Endothelial cell of umbilical vein (primary cell): Measurements from ENCODE around the gene MLIP. TPM values are rescaled to one million over a fixed set of nuclear protein-coding genes. Genes with fewer than 3 reads are reported as not detected.

Experiments used
- Bru-seq: library from RNA; stranded (reverse); fragments of 400-500 nt; gene quantifications from one replicate; lab custom pipeline; 2021; lab: Mats Ljungman, UMichigan
- BruChase-seq, 2 experiments: library from RNA; stranded (reverse); fragments of 400-500 nt; gene quantifications; one replicate each; lab custom pipeline; 2021; lab: Mats Ljungman, UMichigan
- BruUV-seq: library from RNA; stranded (reverse); fragments of 400-500 nt; replicated peaks from 2 replicates; lab custom pipeline; 2021; lab: Mats Ljungman, UMichigan
- CTCF ChIA-PET: fragments of 300-600, 350-600 bp; sonication (Branson Sonifier 250); formaldehyde crosslinking; loops from one replicate; lab custom pipeline; 2021; ENCODE audit warnings: antibody characterized with exemption, inconsistent platforms; lab: Charles Lee
- POLR2A ChIA-PET: fragments of 300-600, 350-600 bp; sonication (Branson Sonifier 250); formaldehyde crosslinking; loops from one replicate; lab custom pipeline; 2021; ENCODE audit warnings: antibody characterized with exemption, inconsistent platforms; lab: Charles Lee
- DNase-seq: peaks from one replicate; pipeline ENCODE4 v3.0.0-alpha.2; 2011; ENCODE audit warnings: low read depth, low spot score
- FAIRE-seq: peaks from 2 replicates; lab custom pipeline; 2011; peaks lifted over from hg19 to GRCh38; lab: Jason Lieb, UNC
- H2AFZ ChIP-seq: 2 replicates; pipeline ENCODE4 v1.6.0; 2012; ENCODE audit warnings: low read depth, low read length, control low read depth, inconsistent platforms
- H3K27ac ChIP-seq: 2 replicates; pipeline ENCODE4 v1.5.1; 2011; ENCODE audit warnings: low read depth, mild to moderate bottlenecking, control low read depth, low read length, moderate library complexity; ENCODE audit not compliant: insufficient read depth
- H3K27me3 ChIP-seq, 2 experiments: 2 replicates each; pipeline versions ENCODE4 v1.6.0 to v1.6.1; 2011; ENCODE audit warnings: low read length in 2 of 2, mixed read lengths in 1 of 2; ENCODE audit not compliant: control insufficient read depth in 2 of 2, insufficient read depth in 2 of 2
- H3K36me3 ChIP-seq, 2 experiments: 2 replicates in 1 of 2; 3 replicates in 1 of 2; pipeline ENCODE4 v1.5.1; 2011; ENCODE audit warnings: low read length in 2 of 2, mild to moderate bottlenecking in 1 of 2, moderate library complexity in 1 of 2; ENCODE audit not compliant: control insufficient read depth in 2 of 2, insufficient read depth in 2 of 2; ENCODE audit errors: extremely low read depth in 1 of 2
- H3K4me1 ChIP-seq: 3 replicates; pipeline ENCODE4 v1.5.1; 2011; ENCODE audit warnings: mild to moderate bottlenecking, low read length; ENCODE audit not compliant: control insufficient read depth, insufficient read depth; ENCODE audit errors: extremely low read depth
- H3K4me2 ChIP-seq: 2 replicates; pipeline ENCODE4 v1.6.1; 2011; ENCODE audit warnings: low read length, control low read depth, mixed read lengths; ENCODE audit not compliant: insufficient read depth
- H3K4me3 ChIP-seq, 3 experiments: fragments of 200-600 bp in 1 of 3; sonication (generic), shearing (Covaris generic) in 1 of 3; replicated peaks in 1 of 3; 2 replicates each; pipeline ENCODE4 v1.5.1; 2011 to 2016; ENCODE audit warnings: control low read depth in 3 of 3, low read length in 3 of 3, mild to moderate bottlenecking in 2 of 3, inconsistent platforms in 1 of 3, low read depth in 1 of 3, moderate library complexity in 1 of 3; ENCODE audit not compliant: insufficient read depth in 1 of 3
- H3K79me2 ChIP-seq: 2 replicates; pipeline ENCODE4 v1.6.0; 2012; ENCODE audit warnings: low read length, inconsistent platforms; ENCODE audit not compliant: control insufficient read depth, insufficient read depth
- H3K9ac ChIP-seq: replicated peaks from 2 replicates; pipeline ENCODE3; 2011; ENCODE audit warnings: low read length, control low read depth; ENCODE audit not compliant: insufficient read depth; ENCODE audit errors: extremely low read depth
- H3K9me1 ChIP-seq: replicated peaks from 3 replicates; pipeline ENCODE4 v1.6.0; 2011; ENCODE audit warnings: mild to moderate bottlenecking, low read length; ENCODE audit not compliant: control insufficient read depth, insufficient read depth; ENCODE audit errors: extremely low read depth
- H3K9me3 ChIP-seq: replicated peaks from 2 replicates; pipeline ENCODE4 v1.5.1; 2012; ENCODE audit warnings: low read length, inconsistent platforms; ENCODE audit not compliant: control insufficient read depth, insufficient read depth
- H4K20me1 ChIP-seq: replicated peaks from 2 replicates; pipeline ENCODE3; 2011; ENCODE audit warnings: mild to moderate bottlenecking, low read length; ENCODE audit not compliant: control insufficient read depth, insufficient read depth; ENCODE audit errors: extremely low read depth
- EZH2 ChIP-seq: IDR thresholded peaks from 2 replicates; pipeline ENCODE4 v1.6.1; 2012; ENCODE audit warnings: borderline replicate concordance, low read depth, mild to moderate bottlenecking, moderate library complexity, low read length, inconsistent platforms; ENCODE audit not compliant: severe bottlenecking
- FOS ChIP-seq: IDR thresholded peaks from 2 replicates; pipeline ENCODE4 v1.6.1; 2011; ENCODE audit warnings: mild to moderate bottlenecking, low read length, moderate library complexity, borderline replicate concordance; ENCODE audit not compliant: insufficient read depth
- GATA2 ChIP-seq: IDR thresholded peaks from 2 replicates; pipeline ENCODE4 v1.7.0; 2011; ENCODE audit warnings: low read depth, mild to moderate bottlenecking, moderate library complexity, mixed read lengths, low read length; ENCODE audit not compliant: insufficient read length, insufficient read depth
- dilution Hi-C: fragments of 300-500 bp; cut with MboI; formaldehyde crosslinking; loops from one replicate; pipeline ENCODE4 v1.15.0; 2019; ENCODE audit warnings: low sequenced_read_pairs; ENCODE audit not compliant: extremely low pct_ligation_motif_present
- intact Hi-C: fragments of 100-400 bp; cut with micrococcal nuclease; formaldehyde crosslinking; loops from one replicate; pipeline ENCODE4 v1.10.0; 2022
- long read RNA-seq: library from polyadenylated mRNA; stranded (forward); transcript quantifications from one replicate; pipeline ENCODE4 v2.0.0, GENCODE V29; 2021
- polyA minus RNA-seq, 3 experiments: library from RNA; depleted of rRNA, polyadenylated mRNA; stranded (reverse); fragments of >200 nt; gene quantifications; 1 replicate in 1 of 3; 2 replicates in 2 of 3; pipeline ENCODE4 v1.2.3, GENCODE V29; 2011
- polyA plus RNA-seq, 4 experiments: library from polyadenylated mRNA; depleted of rRNA in 3 of 4; stranded (reverse) in 3 of 4; unstranded in 1 of 4; fragments of >200 nt; gene quantifications; 2 replicates each; pipeline versions ENCODE4 v1.2.1 to v1.2.3, GENCODE V29; 2011 to 2012; ENCODE audit warnings: missing spikeins in 1 of 4
- total RNA-seq: library from RNA; stranded (reverse); gene quantifications from 2 replicates; pipeline ENCODE4 v1.2.3, GENCODE V29; 2021
- TF ChIP-seq, protein P1 (sequence below), 2 donors: IDR thresholded peaks; 1 replicate in 1 of 2; 2 replicates in 1 of 2; pipeline ENCODE4 v1.5.1; 2011; ENCODE audit warnings: low read length in 2 of 2, mild to moderate bottlenecking in 2 of 2, moderate library complexity in 2 of 2, control low read depth in 1 of 2, inconsistent platforms in 1 of 2, low read depth in 1 of 2; ENCODE audit not compliant: insufficient read depth in 1 of 2; ENCODE audit errors: extremely low read depth in 1 of 2

MLIP gene, protein sequence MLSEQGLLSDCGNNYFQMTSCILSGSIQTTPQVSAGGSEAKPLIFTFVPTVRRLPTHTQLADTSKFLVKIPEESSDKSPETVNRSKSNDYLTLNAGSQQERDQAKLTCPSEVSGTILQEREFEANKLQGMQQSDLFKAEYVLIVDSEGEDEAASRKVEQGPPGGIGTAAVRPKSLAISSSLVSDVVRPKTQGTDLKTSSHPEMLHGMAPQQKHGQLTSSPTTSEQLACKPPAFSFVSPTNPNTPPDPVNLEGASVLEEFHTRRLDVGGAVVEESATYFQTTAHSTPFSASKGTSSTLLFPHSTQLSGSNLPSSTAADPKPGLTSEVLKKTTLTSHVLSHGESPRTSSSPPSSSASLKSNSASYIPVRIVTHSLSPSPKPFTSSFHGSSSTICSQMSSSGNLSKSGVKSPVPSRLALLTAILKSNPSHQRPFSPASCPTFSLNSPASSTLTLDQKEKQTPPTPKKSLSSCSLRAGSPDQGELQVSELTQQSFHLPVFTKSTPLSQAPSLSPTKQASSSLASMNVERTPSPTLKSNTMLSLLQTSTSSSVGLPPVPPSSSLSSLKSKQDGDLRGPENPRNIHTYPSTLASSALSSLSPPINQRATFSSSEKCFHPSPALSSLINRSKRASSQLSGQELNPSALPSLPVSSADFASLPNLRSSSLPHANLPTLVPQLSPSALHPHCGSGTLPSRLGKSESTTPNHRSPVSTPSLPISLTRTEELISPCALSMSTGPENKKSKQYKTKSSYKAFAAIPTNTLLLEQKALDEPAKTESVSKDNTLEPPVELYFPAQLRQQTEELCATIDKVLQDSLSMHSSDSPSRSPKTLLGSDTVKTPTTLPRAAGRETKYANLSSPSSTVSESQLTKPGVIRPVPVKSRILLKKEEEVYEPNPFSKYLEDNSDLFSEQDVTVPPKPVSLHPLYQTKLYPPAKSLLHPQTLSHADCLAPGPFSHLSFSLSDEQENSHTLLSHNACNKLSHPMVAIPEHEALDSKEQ
- total RNA-seq: 11.6 and 14.5 TPM in 2 replicates
- 3.2 and 4.1 TPM in 2 replicates for polyA plus RNA-seq
- polyA plus RNA-seq (2011; cell fraction: cytosol; rRNA removed): 10.6 and 13.3 TPM in 2 replicates
- polyA plus RNA-seq (2011; cell fraction: nucleus; rRNA removed): 7.4 and 10.6 TPM in 2 replicates
- polyA plus RNA-seq (2012): 1.2 and 2.4 TPM in 2 replicates
- 1.8 and 3.1 TPM in 2 replicates for polyA minus RNA-seq
- polyA minus RNA-seq (2011; cell fraction: cytosol; rRNA and poly(A)+ RNA removed): not detected
- 9.2 and 17.1 TPM in 2 replicates for polyA minus RNA-seq (2011; cell fraction: nucleus; rRNA and poly(A)+ RNA removed)
- Bru-seq, nascent RNA: percentile 45 among the genes with signal in this experiment
- BruChase-seq, experiment 1, labeled RNA remaining after a 6-hour chase: percentile 38 among the genes with signal in this experiment
- percentile 42 among the genes with signal in this experiment for BruChase-seq, experiment 2, labeled RNA remaining after a 2-hour chase
- long read RNA-seq, partial matches to known transcripts: 0 of 24 reads
- long read RNA-seq, other reads (novel, unspliced or antisense): 24 of 24 reads

DNA sequence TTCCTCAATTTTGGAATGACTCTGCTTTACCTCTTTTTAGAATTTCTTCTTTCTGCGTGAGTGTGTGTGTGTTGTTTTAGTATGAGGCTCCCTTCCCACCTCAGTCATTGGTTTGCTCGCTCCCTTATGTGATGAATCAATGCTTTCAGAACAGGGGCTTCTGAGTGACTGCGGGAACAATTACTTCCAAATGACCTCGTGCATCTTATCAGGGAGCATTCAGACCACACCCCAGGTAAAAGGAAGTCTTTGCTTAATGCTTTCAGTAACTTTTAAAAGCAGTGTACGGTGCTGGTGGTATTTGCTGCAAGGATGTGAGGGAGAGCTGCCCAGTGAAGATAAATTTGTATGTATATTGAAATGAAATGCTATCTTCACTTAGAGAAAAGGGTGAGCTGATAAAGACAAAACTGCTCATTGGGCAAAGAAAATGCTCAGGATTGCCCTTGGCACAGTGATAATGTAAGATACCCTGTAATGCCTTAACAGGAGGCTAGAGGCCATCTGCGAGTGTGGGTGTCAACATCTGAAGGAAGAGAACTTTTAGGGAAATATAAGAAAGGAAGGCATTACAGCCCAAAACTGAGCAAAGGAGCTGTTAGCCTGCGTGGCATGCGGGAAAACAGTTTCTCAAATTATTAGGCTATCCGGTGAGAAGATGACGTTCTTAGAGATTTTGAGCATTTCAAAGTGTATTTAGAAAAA, at the start of gene MLIP:
MLIP (plus strand) TSS at position 103 of the 705 bp plus-strand sequence; CDS start at position 140, 37 bp downstream.
- no peaks in the 10 kb centered on the region for H3K27me3 ChIP-seq
- intact Hi-C loops (loop anchor here (1.0 to 10.0 kb wide), 9 partner anchors 51 to 567 kb away; partner anchors contain the start of gene GCLC), dilution Hi-C loops (no loop called here)
- DNase-seq (peak; percentile 63), FAIRE-seq (peak; percentile 26)
- H3K79me2 ChIP-seq: no peaks in the 10 kb centered on the region
- ChIA-PET POLR2A (interaction anchor here (0.6 to 1.4 kb wide), 2 partner anchors 83 to 541 kb away, joined by 4 read pairs; no protein-coding TSS in a partner anchor), CTCF (interaction anchor here (0.8 to 4.1 kb wide), 15 partner anchors 10 to 958 kb away, joined by 3 to 19 read pairs (median 4); no protein-coding TSS in a partner anchor)
- peak within 1 kb of the TSS; percentile 88 for H2AFZ ChIP-seq
- peaks cover 38% of the 10 kb centered on the region for H3K4me1 ChIP-seq
- peak within 1 kb of the TSS; percentile 81 for H3K4me2 ChIP-seq
- H3K36me3 ChIP-seq: no peaks in the 10 kb centered on the region
- TSS peak; percentile 56 for BruUV-seq
- TF ChIP-seq FOS: peak; percentile 14
- TF ChIP-seq, protein P1, sequence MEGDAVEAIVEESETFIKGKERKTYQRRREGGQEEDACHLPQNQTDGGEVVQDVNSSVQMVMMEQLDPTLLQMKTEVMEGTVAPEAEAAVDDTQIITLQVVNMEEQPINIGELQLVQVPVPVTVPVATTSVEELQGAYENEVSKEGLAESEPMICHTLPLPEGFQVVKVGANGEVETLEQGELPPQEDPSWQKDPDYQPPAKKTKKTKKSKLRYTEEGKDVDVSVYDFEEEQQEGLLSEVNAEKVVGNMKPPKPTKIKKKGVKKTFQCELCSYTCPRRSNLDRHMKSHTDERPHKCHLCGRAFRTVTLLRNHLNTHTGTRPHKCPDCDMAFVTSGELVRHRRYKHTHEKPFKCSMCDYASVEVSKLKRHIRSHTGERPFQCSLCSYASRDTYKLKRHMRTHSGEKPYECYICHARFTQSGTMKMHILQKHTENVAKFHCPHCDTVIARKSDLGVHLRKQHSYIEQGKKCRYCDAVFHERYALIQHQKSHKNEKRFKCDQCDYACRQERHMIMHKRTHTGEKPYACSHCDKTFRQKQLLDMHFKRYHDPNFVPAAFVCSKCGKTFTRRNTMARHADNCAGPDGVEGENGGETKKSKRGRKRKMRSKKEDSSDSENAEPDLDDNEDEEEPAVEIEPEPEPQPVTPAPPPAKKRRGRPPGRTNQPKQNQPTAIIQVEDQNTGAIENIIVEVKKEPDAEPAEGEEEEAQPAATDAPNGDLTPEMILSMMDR (IDR thresholded peaks at IDR 0.05; ENCODE audit: extremely low read depth in 1 of 2, insufficient read depth in 1 of 2, low read depth in 1 of 2, low read length in 2 of 2): no peak
- no peak for TF ChIP-seq EZH2
- TF ChIP-seq GATA2: peak; percentile 58
- H3K9ac ChIP-seq: peak within 1 kb of the TSS; percentile 87
- H3K4me3 ChIP-seq: peak within 1 kb of the TSS in 1 of 3 experiments; percentile 28
- no peaks in the 10 kb centered on the region for H3K9me3 ChIP-seq
- no peaks in the 10 kb centered on the region for H3K9me1 ChIP-seq
- H3K27ac ChIP-seq: peak within 1 kb of the TSS; percentile 89
- no peaks in the 10 kb centered on the region for H4K20me1 ChIP-seq
